ENCODE results near the gene GPC6. TPM values are rescaled to one million over a fixed set of nuclear protein-coding genes. Genes with fewer than 3 reads are reported as not detected.

The GPC6 gene
- polyA plus RNA-seq, 1 donor (not counting 4 experiments of a cell fraction or from before 2014, with no cell fraction given) = 0.42 TPM

DNA sequence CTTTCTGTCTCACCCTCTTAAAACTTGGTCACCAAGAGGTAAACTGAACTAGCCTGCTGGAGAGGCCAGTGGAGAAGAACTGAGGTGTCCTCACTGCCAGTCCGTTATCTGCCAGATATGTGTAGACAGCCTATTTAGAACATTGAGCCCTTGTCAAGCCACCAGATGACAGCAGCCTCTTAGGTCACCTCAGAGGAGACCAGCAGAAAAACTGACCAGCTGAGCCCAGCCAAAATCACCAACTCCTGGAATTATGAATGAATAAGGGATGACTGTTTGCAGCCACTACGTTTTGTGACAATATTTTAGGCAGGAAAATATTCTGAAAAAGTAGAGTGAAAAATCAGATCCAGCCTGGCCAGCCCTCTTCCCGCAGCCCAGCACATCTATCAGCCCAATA, 739.0 kb downstream of the GPC6 start:
- no peak for FAIRE-seq
- Histone ChIP-seq H3K9ac (ENCODE audit: control insufficient read depth, extremely low read depth, insufficient read depth, low read length) (no peak overlapping the region), H3K27ac (ENCODE audit: control insufficient read depth, insufficient read depth, low read length) (no peak overlapping the region), H3K4me2 (ENCODE audit: control insufficient read depth, extremely low read depth, insufficient read depth, low read depth, low read length) (no peak overlapping the region), H3K79me2 (ENCODE audit: control insufficient read depth, insufficient read depth, low read length) (no peaks in the 10 kb centered on the region), H3K27me3 (ENCODE audit: control insufficient read depth, extremely low read depth, insufficient read depth, low read length) (no peaks in the 10 kb centered on the region), H3K9me1 (ENCODE audit: control insufficient read depth, extremely low read depth, insufficient read depth, low read length) (no peaks in the 10 kb centered on the region), H3K9me3 (ENCODE audit: control insufficient read depth, low read depth, low read length) (no peaks in the 10 kb centered on the region), H3K4me1 (ENCODE audit: control insufficient read depth, extremely low read depth, insufficient read depth, low read length) (no peaks in the 10 kb centered on the region), H2AFZ (ENCODE audit: control insufficient read depth, low read length) (no peak overlapping the region), H3K36me3 (ENCODE audit: control insufficient read depth in 2 of 2, extremely low read depth in 1 of 2, insufficient read depth in 2 of 2, low read length in 2 of 2) (no peaks in the 10 kb centered on the region), H4K20me1 (ENCODE audit: control insufficient read depth, extremely low read depth, insufficient read depth, low read length) (no peaks in the 10 kb centered on the region), H3K4me3 (ENCODE audit: control insufficient read depth in 2 of 3, extremely low read depth in 1 of 3, insufficient read depth in 2 of 3, low read depth in 1 of 3, low read length in 3 of 3) (no peak overlapping the region)
- TF ChIP-seq EZH2 (IDR thresholded peaks at IDR 0.05; ENCODE audit: low read length) = no peak
- TF ChIP-seq, protein P1, sequence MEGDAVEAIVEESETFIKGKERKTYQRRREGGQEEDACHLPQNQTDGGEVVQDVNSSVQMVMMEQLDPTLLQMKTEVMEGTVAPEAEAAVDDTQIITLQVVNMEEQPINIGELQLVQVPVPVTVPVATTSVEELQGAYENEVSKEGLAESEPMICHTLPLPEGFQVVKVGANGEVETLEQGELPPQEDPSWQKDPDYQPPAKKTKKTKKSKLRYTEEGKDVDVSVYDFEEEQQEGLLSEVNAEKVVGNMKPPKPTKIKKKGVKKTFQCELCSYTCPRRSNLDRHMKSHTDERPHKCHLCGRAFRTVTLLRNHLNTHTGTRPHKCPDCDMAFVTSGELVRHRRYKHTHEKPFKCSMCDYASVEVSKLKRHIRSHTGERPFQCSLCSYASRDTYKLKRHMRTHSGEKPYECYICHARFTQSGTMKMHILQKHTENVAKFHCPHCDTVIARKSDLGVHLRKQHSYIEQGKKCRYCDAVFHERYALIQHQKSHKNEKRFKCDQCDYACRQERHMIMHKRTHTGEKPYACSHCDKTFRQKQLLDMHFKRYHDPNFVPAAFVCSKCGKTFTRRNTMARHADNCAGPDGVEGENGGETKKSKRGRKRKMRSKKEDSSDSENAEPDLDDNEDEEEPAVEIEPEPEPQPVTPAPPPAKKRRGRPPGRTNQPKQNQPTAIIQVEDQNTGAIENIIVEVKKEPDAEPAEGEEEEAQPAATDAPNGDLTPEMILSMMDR (optimal IDR thresholded peaks at IDR 0.05 in 1 of 3, IDR thresholded peaks at IDR 0.05 in 1 of 3, conservative IDR thresholded peaks at IDR 0.05 in 1 of 3; ENCODE audit: extremely low read depth in 1 of 3, insufficient read depth in 2 of 3, low read length in 3 of 3) = no peak
- DNase-seq (ENCODE audit: low read depth, low spot score) = no peak
- dilution Hi-C loops (cut with MboI; ENCODE audit: extremely low pct_ligation_motif_present, low sequenced_read_pairs) = no loop called here

DNA sequence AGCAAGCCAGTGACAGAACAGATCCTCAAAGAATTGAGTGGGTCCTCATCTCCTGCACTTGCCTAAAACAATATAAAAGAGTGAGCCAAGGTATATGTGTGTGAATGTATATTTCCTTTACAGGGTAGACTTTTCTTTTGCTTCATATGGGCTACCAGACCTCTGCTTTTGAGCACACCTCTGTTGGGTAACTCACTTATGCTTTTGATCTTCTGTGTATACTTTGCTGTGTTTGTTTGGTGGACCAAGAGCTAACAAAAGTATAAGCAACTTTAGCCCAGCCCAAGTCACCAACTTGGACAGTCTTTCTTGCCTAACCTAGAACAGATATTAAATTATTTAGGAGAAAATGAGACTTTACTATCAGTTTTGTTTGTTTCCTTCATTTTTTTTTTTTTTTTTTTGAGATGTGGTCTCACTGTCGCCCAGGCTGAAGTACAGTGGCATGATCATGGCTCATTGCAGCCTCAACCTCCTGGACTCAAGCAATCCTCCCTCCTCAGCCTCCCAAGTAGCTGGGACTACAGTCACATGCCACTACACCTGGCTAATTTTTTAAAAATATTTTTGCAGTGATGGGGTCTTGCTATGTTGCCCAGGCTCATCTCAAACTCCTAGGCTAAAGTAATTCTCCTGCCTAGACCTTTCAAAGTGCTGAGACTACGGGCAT, 739.8 kb downstream of the GPC6 start:
- no peak for DNase-seq (ENCODE audit: low read depth, low spot score)
- Histone ChIP-seq H4K20me1 (ENCODE audit: control insufficient read depth, extremely low read depth, insufficient read depth, low read length) (no peaks in the 10 kb centered on the region), H3K4me3 (ENCODE audit: control insufficient read depth in 2 of 3, extremely low read depth in 1 of 3, insufficient read depth in 2 of 3, low read depth in 1 of 3, low read length in 3 of 3) (no peak overlapping the region), H3K27me3 (ENCODE audit: control insufficient read depth, extremely low read depth, insufficient read depth, low read length) (no peaks in the 10 kb centered on the region), H3K4me2 (ENCODE audit: control insufficient read depth, extremely low read depth, insufficient read depth, low read depth, low read length) (no peak overlapping the region), H3K9me3 (ENCODE audit: control insufficient read depth, low read depth, low read length) (no peaks in the 10 kb centered on the region), H3K4me1 (ENCODE audit: control insufficient read depth, extremely low read depth, insufficient read depth, low read length) (no peaks in the 10 kb centered on the region), H2AFZ (ENCODE audit: control insufficient read depth, low read length) (no peak overlapping the region), H3K36me3 (ENCODE audit: control insufficient read depth in 2 of 2, extremely low read depth in 1 of 2, insufficient read depth in 2 of 2, low read length in 2 of 2) (no peaks in the 10 kb centered on the region), H3K9ac (ENCODE audit: control insufficient read depth, extremely low read depth, insufficient read depth, low read length) (no peak overlapping the region), H3K79me2 (ENCODE audit: control insufficient read depth, insufficient read depth, low read length) (no peaks in the 10 kb centered on the region), H3K27ac (ENCODE audit: control insufficient read depth, insufficient read depth, low read length) (no peak overlapping the region), H3K9me1 (ENCODE audit: control insufficient read depth, extremely low read depth, insufficient read depth, low read length) (no peaks in the 10 kb centered on the region)
- FAIRE-seq = no peak
- TF ChIP-seq EZH2 (IDR thresholded peaks at IDR 0.05; ENCODE audit: low read length) = no peak
- TF ChIP-seq, protein P1 (optimal IDR thresholded peaks at IDR 0.05 in 1 of 3, IDR thresholded peaks at IDR 0.05 in 1 of 3, conservative IDR thresholded peaks at IDR 0.05 in 1 of 3; ENCODE audit: extremely low read depth in 1 of 3, insufficient read depth in 2 of 3, low read length in 3 of 3) = no peak
- dilution Hi-C loops (cut with MboI; ENCODE audit: extremely low pct_ligation_motif_present, low sequenced_read_pairs) = no loop called here

Measured in keratinocyte (primary cell).